Kidney epithelial cell (primary cell): Measurements from ENCODE around the gene VAC14. TPM values are rescaled to one million over a fixed set of nuclear protein-coding genes. Genes with fewer than 3 reads are reported as not detected.

ENCODE experiments used
- DNase-seq: peaks from one replicate; pipeline ENCODE4 v3.0.0-alpha.2; 2010; ENCODE audit warnings: low read depth
- H3K27me3 ChIP-seq: 2 replicates; pipeline ENCODE4 v1.6.0; 2011; ENCODE audit warnings: low read length; ENCODE audit not compliant: control insufficient read depth, insufficient read depth
- H3K36me3 ChIP-seq: 2 replicates; pipeline ENCODE4 v1.5.1; 2011; ENCODE audit warnings: low read length; ENCODE audit not compliant: control insufficient read depth, insufficient read depth
- H3K4me3 ChIP-seq: 2 replicates; pipeline ENCODE4 v1.5.1; 2011; ENCODE audit warnings: low read depth, mild to moderate bottlenecking, control low read depth, low read length
- CTCF ChIP-seq: IDR thresholded peaks from 2 replicates; pipeline ENCODE4 v1.5.1; 2011; ENCODE audit warnings: mild to moderate bottlenecking, moderate library complexity, low read length, control low read depth, inconsistent platforms; ENCODE audit not compliant: insufficient read depth, poor library complexity, severe bottlenecking
- total RNA-seq: library from RNA; depleted of rRNA; stranded (reverse); fragments of >200 nt; gene quantifications from 2 replicates; pipeline ENCODE4 v1.2.3, GENCODE V29; 2015

VAC14 gene
- total RNA-seq, 1 donor from 2014 or later, result 61.3 TPM

- Histone ChIP-seq H3K27me3 (no peaks in the 10 kb centered on the region), H3K4me3 (no peak overlapping the region), H3K36me3 (peaks cover 6% of the 10 kb centered on the region)
- TF ChIP-seq CTCF, result no peak
- no peak for DNase-seq
Measured at GRCh38 chr16:70664325-70665112, 136.4 kb downstream of the VAC14 start.

- peaks cover 6% of the 10 kb centered on the region for H3K36me3 ChIP-seq
- DNase-seq, result no peak
- H3K4me3 ChIP-seq, result no peak overlapping the region
- no peaks in the 10 kb centered on the region for H3K27me3 ChIP-seq
- TF ChIP-seq CTCF, result no peak
Measured at GRCh38 chr16:70663524-70664324, 137.2 kb downstream of the VAC14 start.

- DNase-seq, result no peak
- no peak for TF ChIP-seq CTCF
- peaks cover 5% of the 10 kb centered on the region for H3K36me3 ChIP-seq
Measured at GRCh38 chr16:70662991-70663523, 137.9 kb downstream of the VAC14 start.

GRCh38 chr16:70661918-70662641 is 138.9 kb downstream of the VAC14 start:
- no peak for DNase-seq
- H3K4me3 ChIP-seq, result no peak overlapping the region
- peaks cover 5% of the 10 kb centered on the region for H3K36me3 ChIP-seq
- TF ChIP-seq CTCF, result no peak
- H3K27me3 ChIP-seq, result no peaks in the 10 kb centered on the region

More at GRCh38 chr16:70662991-70663523, 137.9 kb downstream of the VAC14 start:
- no peaks in the 10 kb centered on the region for H3K27me3 ChIP-seq
- no peak overlapping the region for H3K4me3 ChIP-seq

GRCh38 chr16:70661534-70661917 is 139.4 kb downstream of the VAC14 start:
- no peaks in the 10 kb centered on the region for H3K27me3 ChIP-seq
- TF ChIP-seq CTCF, result no peak
- H3K4me3 ChIP-seq, result no peak overlapping the region
- DNase-seq, result no peak
- H3K36me3 ChIP-seq, result peaks cover 3% of the 10 kb centered on the region
